Left lung (tissue), 10 donors: ENCODE measurements around the gene CFAP54. TPM values are rescaled to one million over a fixed set of nuclear protein-coding genes. Genes with fewer than 3 reads are reported as not detected.

ENCODE experiments used
- ATAC-seq: fragments of 200-7000 bp; cut with Tn5 transposase; one replicate; pipeline ENCODE4 v1.9.1; 2020; ENCODE audit warnings: moderate library complexity
- DNase-seq, 4 donors: peaks; one replicate each; pipeline ENCODE4 v3.0.0-alpha.2; 2013 to 2020
- H3K27ac ChIP-seq, 2 donors: fragments of 200-600 bp; sonication (generic) in 1 of 2; one replicate each; pipeline versions ENCODE4 v1.5.0 to v1.8.0; 2020 to 2021
- H3K27me3 ChIP-seq, 2 donors: fragments of 200-600 bp; sonication (generic) in 1 of 2; one replicate each; pipeline versions ENCODE4 v1.5.0 to v1.8.0; 2020 to 2021
- H3K36me3 ChIP-seq, 2 donors: fragments of 200-600 bp; sonication (generic) in 1 of 2; one replicate each; pipeline versions ENCODE4 v1.5.0 to v1.8.0; 2020 to 2021
- H3K4me1 ChIP-seq, 2 donors: fragments of 200-600 bp; one replicate each; pipeline ENCODE4 v1.8.0; 2021
- H3K4me3 ChIP-seq, 2 donors: fragments of 200-600 bp; sonication (generic) in 1 of 2; one replicate each; pipeline versions ENCODE4 v1.5.0 to v1.8.0; 2020 to 2021; ENCODE audit warnings: mild to moderate bottlenecking in 1 of 2
- H3K9me3 ChIP-seq, 2 donors: fragments of 200-600 bp; sonication (generic) in 1 of 2; one replicate each; pipeline versions ENCODE4 v1.5.0 to v1.8.0; 2020 to 2021
- intact Hi-C, 2 donors: fragments of 100-400 bp; cut with DNase I; formaldehyde crosslinking; loops; one replicate each; pipeline versions ENCODE4 v1.11.2 to v1.14.2; 2022
- polyA plus RNA-seq, 6 donors: library from polyadenylated mRNA; unstranded; fragments of 120-200 nt; gene quantifications; one replicate each; pipeline ENCODE4 v1.2.1, GENCODE V29; 2013; ENCODE audit not compliant: insufficient read length in 6 of 6
- total RNA-seq, 2 donors: library from RNA; stranded (reverse); fragmentation: NEBNext Ultra II Directional; extraction: Animal tissue kit (Norgen Biotek cat#: 25700); gene quantifications; one replicate each; pipeline ENCODE4 v1.2.1, GENCODE V29; 2021
- TF ChIP-seq, protein P1 (sequence below), 2 donors: fragments of 200-600 bp; sonication (generic) in 1 of 2; IDR thresholded peaks; one replicate each; pipeline versions ENCODE4 v1.5.0 to v1.8.0; 2021; ENCODE audit warnings: antibody characterized with exemption in 2 of 2
- donor health status: DM: no; HTN: yes; CAD: no.
- donor health status: DM: no; HTN: no; CAD: no.

Gene CFAP54
- total and polyA plus RNA-seq, 8 donors, result 1.1 to 3.7 (median 2.6) TPM

DNA sequence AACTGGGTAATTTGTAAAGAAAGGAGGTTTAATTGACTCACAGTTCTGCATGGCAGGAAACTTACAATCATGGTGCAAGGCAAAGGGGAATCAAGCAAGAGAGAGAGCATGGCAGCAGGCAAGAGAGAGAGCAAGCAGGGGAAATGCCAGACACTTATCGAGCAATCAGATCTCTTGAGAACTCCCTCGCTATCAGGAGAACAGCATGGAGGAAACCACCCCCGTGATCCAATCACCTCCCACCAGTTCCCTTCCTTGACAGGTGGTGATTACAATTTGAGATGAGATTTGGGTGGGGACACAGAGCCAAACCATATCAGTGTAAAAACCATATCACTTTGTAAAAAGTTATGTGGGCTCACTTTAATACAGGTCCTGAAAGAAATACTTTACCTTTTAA lies 361.3 kb downstream of the CFAP54 start:
- Histone ChIP-seq H3K9me3 (no peaks in the 10 kb centered on the region), H3K4me3 (no peak overlapping the region), H3K27ac (no peak overlapping the region), H3K36me3 (no peaks in the 10 kb centered on the region), H3K27me3 (no peaks in the 10 kb centered on the region), H3K4me1 (no peaks in the 10 kb centered on the region)
- TF ChIP-seq, protein P1, sequence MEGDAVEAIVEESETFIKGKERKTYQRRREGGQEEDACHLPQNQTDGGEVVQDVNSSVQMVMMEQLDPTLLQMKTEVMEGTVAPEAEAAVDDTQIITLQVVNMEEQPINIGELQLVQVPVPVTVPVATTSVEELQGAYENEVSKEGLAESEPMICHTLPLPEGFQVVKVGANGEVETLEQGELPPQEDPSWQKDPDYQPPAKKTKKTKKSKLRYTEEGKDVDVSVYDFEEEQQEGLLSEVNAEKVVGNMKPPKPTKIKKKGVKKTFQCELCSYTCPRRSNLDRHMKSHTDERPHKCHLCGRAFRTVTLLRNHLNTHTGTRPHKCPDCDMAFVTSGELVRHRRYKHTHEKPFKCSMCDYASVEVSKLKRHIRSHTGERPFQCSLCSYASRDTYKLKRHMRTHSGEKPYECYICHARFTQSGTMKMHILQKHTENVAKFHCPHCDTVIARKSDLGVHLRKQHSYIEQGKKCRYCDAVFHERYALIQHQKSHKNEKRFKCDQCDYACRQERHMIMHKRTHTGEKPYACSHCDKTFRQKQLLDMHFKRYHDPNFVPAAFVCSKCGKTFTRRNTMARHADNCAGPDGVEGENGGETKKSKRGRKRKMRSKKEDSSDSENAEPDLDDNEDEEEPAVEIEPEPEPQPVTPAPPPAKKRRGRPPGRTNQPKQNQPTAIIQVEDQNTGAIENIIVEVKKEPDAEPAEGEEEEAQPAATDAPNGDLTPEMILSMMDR (IDR thresholded peaks at IDR 0.05), result no peak
- intact Hi-C loops, result no loop called here
- ATAC-seq, result no peak
- DNase-seq, result no peak

DNA sequence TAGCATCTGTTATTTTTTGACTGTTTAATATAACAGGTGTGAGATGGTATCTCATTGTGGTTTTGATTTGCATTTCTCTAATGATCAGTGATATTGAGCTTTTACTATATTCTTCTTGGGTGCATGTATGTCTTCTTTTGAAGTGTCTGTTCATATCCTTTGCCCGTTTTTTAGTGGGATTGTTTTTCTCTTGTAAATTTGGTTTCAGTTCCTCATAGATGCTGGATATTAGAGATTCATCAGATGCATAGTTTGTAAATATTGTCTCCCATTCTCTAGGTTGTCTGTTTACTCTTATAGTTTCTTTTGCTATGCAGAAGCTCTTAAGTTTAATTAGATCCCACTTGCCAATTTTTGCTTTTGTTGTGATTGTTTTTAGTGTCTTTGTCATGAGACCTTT lies 368.8 kb downstream of the CFAP54 start:
- no peak for ATAC-seq
- no peak overlapping the region for H3K4me3 ChIP-seq

DNA sequence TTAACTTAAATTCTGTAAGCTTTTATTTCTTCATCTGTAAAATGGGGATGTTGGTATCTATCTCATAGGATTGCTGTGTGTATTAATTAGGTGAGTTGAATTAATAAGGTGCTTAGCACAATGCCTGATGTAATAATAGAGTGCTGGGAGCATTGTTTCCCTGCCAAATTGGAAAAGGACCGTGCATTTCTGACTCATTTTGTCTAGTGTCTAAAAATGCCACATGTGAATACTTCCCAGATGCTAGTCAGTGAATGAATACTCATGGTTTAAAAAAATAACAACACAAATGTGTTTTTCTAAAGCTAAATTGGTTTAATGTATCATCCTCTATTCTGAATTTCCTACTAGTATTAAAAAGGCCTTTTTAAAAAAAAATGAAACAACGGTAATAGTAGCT lies 372.3 kb downstream of the CFAP54 start:
- intact Hi-C loops, result no loop called here
- TF ChIP-seq, protein P1 (IDR thresholded peaks at IDR 0.05), result no peak
- Histone ChIP-seq H3K4me3 (no peak overlapping the region), H3K4me1 (no peaks in the 10 kb centered on the region), H3K9me3 (peaks cover 0 to 2% of the 10 kb centered on the region in 2 donors), H3K27me3 (peaks cover 0 to 3% of the 10 kb centered on the region in 2 donors), H3K27ac (no peak overlapping the region), H3K36me3 (no peaks in the 10 kb centered on the region)
- ATAC-seq, result no peak
- no peak for DNase-seq

More for the DNA sequence above, 368.8 kb downstream of the CFAP54 start:
- DNase-seq, result no peak
- Histone ChIP-seq H3K36me3 (no peaks in the 10 kb centered on the region), H3K27ac (no peak overlapping the region), H3K4me1 (no peaks in the 10 kb centered on the region), H3K9me3 (peaks cover 0 to 5% of the 10 kb centered on the region in 2 donors), H3K27me3 (no peaks in the 10 kb centered on the region)
- TF ChIP-seq, protein P1 (IDR thresholded peaks at IDR 0.05), result no peak
- intact Hi-C loops, result no loop called here

DNA sequence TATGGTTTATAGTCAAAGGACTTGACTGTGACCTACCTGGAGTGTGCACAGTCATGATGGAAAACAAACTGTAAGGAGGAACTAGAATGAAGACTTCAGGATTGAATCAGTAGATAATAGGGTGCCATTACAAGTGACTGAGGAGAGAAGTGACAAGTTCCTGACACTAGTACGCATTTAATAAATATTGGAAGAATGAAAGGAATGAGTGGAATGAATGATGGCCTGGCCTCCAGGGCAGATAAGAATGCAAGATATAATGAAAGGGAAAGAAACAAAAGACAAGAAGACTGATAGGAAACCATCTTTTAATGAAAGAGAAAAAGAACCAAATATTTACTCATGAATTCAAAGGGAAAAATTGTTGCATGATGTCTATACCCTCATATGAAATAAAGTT lies 372.9 kb downstream of the CFAP54 start:
- H3K4me3 ChIP-seq, result no peak overlapping the region
- no peaks in the 10 kb centered on the region for H3K9me3 ChIP-seq
- TF ChIP-seq, protein P1 (IDR thresholded peaks at IDR 0.05), result no peak
- H3K27me3 ChIP-seq, result peaks cover 0 to 3% of the 10 kb centered on the region in 2 donors
- H3K27ac ChIP-seq, result no peak overlapping the region
- intact Hi-C loops, result no loop called here
- ATAC-seq (no peak), DNase-seq (no peak)
- no peaks in the 10 kb centered on the region for H3K4me1 ChIP-seq
- no peaks in the 10 kb centered on the region for H3K36me3 ChIP-seq

DNA sequence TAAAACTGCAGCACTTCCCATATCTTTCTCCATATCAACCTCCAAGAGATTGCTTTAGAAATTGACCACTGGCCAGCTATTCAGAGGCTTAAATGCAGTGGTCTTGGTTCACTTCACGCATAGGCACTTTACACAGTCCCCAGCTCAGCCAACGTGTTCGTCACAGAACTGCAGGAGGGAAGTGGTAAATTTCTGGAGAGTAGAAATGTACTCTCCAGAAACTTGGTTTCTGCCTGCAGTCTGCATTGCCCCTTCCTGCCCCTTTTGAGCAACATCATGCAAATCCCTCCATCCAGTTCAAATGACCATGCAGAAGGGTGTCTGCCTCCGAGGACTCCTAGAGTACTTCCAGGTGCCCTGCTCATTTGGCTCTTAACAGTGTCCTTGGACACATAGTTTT lies 375.0 kb downstream of the CFAP54 start:
- TF ChIP-seq, protein P1 (IDR thresholded peaks at IDR 0.05), result no peak
- intact Hi-C loops, result no loop called here
- Histone ChIP-seq H3K4me1 (no peaks in the 10 kb centered on the region), H3K9me3 (no peaks in the 10 kb centered on the region), H3K27me3 (peaks cover 0 to 3% of the 10 kb centered on the region in 2 donors), H3K4me3 (no peak overlapping the region), H3K27ac (no peak overlapping the region), H3K36me3 (no peaks in the 10 kb centered on the region)
- ATAC-seq (no peak), DNase-seq (no peak)
